NB4 (cell line): Measurements from ENCODE around the gene TBC1D22A.

Experiments used
- POLR2A ChIP-seq: IDR thresholded peaks from 2 replicates; pipeline ENCODE4 v1.6.1; 2011; ENCODE audit warnings: mild to moderate bottlenecking; ENCODE audit not compliant: insufficient read length; ENCODE audit errors: extremely low read depth
- TF ChIP-seq, protein P1 (sequence below): IDR thresholded peaks from one replicate; pipeline ENCODE4 v1.5.1; 2012; ENCODE audit warnings: low read depth, low read length
- TF ChIP-seq, protein P2 (sequence below): IDR thresholded peaks from 2 replicates; pipeline ENCODE4 v1.6.1; 2011; ENCODE audit warnings: low read depth, low read length

DNA sequence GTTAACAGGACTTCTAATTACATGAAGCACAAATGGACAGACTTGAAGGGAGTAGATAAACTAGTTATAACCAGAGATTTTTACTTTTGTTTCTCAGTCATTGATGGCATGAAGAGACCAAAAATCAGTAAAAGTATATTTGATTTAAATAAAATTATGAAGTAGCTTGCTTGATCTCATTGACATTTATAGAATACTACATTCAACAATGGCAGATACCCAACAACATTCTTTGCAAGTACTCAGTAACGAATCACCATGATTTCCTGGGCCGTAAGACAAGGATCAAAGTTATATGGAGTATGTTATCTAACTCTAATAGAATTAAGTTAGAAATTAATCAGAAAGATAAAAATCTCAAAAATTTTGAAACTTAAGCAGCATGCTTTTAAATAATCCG is 317.6 kb downstream of the TBC1D22A start:
- no peak for TF ChIP-seq POLR2A
- TF ChIP-seq, protein P1, sequence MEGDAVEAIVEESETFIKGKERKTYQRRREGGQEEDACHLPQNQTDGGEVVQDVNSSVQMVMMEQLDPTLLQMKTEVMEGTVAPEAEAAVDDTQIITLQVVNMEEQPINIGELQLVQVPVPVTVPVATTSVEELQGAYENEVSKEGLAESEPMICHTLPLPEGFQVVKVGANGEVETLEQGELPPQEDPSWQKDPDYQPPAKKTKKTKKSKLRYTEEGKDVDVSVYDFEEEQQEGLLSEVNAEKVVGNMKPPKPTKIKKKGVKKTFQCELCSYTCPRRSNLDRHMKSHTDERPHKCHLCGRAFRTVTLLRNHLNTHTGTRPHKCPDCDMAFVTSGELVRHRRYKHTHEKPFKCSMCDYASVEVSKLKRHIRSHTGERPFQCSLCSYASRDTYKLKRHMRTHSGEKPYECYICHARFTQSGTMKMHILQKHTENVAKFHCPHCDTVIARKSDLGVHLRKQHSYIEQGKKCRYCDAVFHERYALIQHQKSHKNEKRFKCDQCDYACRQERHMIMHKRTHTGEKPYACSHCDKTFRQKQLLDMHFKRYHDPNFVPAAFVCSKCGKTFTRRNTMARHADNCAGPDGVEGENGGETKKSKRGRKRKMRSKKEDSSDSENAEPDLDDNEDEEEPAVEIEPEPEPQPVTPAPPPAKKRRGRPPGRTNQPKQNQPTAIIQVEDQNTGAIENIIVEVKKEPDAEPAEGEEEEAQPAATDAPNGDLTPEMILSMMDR: no peak
- TF ChIP-seq, protein P2, sequence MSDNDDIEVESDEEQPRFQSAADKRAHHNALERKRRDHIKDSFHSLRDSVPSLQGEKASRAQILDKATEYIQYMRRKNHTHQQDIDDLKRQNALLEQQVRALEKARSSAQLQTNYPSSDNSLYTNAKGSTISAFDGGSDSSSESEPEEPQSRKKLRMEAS: no peak
